ENCODE results near the gene CPSF2.
A peak's percentile ranks its signal among the peaks of the same experiment; 100 is the strongest.

The CPSF2 gene

DNA sequence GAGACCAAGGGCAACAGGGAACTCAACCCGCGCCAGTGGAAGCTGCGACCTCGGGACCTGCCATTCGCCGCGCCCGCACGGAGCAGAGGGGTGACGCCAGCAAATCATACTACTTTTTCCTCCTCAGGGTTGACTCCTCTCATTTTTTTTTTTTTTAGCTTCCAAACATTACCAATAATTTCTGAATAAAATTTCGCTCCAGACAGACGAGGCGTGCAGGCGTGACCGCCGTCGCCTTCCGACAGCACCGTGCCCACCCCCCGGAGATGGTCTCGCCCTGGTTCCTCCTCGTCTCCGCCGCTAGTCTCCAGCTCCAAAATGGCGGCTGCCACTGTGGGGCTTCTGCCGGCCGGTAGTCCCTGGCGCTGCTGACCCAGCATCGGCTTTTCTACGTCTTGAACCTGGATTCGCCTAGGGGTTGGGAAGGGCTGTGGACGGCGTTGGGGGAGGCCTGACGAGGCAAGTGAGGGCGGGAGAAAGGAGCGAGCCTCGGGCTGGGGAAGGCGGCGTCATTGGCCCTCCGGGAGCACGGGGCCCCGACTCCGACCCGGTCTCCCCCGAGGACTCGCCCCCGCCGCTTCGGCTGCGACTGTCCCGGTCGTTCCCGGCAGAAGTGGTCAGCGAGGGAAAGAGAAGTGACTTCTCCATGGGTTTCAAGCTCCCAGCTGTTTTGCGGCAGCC is at the start of gene CPSF2, which contains the start of gene NDUFB1:
TSS of gene CPSF2 (plus strand) at position 300 of the 681 bp plus-strand sequence. CDS start 9,016 bp downstream, outside the sequence.
TSS of gene NDUFB1 (minus strand) at position 37 of the 681 bp plus-strand sequence. CDS start 4,069 bp downstream, outside the sequence.
- DNase-seq = peak; percentile 66

- no peak for DNase-seq
Measured at GRCh38 chr14:92074555-92074954, 47.2 kb upstream of the CPSF2 start.

DNA sequence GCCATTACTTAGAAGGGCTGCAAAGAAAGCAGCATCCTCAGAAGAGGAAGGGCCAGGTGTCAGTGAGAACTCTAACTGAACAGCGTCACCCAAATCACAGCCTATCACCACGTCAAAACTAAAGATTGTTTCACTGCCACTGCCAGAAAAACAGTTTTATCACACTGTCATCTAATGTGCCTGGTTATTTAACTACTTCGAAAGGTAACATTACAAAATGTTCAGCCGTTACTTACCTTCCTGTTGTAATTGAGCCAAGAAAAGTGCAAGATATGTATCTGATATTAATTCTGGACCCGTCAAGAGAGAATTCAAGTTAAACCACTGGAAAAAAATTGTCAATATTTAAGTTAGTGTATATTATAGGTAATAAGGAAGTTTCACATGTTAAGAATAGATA is 33.3 kb upstream of the CPSF2 start:
- no peak for DNase-seq

GRCh38 chr14:92093320-92093719 is 28.4 kb upstream of the CPSF2 start:
- DNase-seq = no peak

GRCh38 chr14:92099802-92100201 is 22.0 kb upstream of the CPSF2 start:
- DNase-seq = no peak

GRCh38 chr14:92103363-92103989 is 18.3 kb upstream of the CPSF2 start:
- no peak for DNase-seq

- no peak for DNase-seq
Measured at GRCh38 chr14:92105073-92105892, 16.5 kb upstream of the CPSF2 start.

GRCh38 chr14:92105893-92106142 is 16.0 kb upstream of the CPSF2 start:
- no peak for DNase-seq

GRCh38 chr14:92106143-92106926 is 15.4 kb upstream of the CPSF2 start, which contains the start of gene ATXN3:
TSS of gene ATXN3 (minus strand) at chr14:92106582. CDS start at chr14:92106552, 30 bp downstream.
- DNase-seq = peak; percentile 93

DNA sequence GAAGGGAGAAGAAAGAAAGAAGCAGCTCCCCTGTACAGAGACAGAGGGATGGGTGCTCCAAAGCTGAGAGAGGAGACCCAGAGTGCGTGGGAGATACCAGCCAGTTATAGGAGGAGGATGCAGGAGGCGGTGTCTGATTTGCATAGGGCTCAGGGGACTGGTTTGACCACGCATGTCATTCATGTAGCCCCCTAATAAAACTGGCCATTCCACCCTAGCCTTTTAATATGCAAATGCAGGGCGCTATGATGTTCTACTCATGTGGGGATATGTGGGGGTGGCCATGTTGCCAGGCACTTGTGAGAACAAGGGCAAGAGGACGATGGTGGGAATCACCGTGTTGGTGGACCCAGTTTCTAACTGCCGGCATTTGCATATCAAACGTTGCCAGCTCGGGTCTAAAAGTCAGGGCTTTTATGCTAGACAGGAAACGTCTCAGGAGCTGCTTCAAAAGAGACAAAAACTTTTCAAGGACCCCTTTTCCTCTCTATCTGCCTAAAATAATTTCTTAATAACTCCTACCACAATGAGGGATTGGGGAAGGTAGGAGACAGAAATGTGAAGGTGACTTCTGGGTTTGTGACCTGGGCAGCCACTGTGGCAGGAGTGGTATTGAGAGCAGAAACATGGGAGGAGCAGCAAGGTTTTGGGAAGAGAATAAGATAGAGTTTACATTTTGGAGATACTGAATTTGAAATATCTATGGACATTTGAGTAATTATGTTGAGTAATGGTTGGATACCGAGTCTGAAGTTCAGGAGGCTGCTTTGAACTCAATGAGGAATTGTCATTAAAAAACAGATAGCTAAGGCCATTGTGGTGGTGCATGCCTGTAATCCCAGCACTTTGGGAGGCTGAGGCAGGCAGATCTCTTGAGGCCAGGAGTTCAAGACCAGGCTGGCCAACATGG is 13.2 kb upstream of the CPSF2 start:
- DNase-seq = no peak

DNA sequence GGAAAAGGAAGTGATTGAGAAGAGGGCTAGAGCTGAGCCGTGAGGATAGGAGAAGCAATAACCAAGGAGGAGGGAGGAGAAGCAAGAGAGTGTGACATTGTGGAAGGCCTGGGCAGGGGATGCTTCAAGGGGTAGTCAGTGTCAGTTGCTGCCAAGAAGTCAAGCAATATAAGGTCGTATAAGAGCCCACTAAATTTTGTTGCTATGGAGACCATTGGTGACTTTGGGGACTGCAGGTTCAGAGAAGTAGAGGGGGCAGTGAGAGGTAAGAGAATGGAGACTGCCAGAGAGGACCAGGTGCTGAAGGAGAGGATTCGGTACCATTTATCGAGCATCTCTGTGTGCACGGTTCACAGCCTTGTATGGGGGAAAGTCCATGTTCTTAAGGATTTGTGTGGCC is 12.3 kb upstream of the CPSF2 start:
- no peak for DNase-seq

GRCh38 chr14:92121207-92121669 is 531 bp upstream of the CPSF2 start:
- no peak for DNase-seq

DNA sequence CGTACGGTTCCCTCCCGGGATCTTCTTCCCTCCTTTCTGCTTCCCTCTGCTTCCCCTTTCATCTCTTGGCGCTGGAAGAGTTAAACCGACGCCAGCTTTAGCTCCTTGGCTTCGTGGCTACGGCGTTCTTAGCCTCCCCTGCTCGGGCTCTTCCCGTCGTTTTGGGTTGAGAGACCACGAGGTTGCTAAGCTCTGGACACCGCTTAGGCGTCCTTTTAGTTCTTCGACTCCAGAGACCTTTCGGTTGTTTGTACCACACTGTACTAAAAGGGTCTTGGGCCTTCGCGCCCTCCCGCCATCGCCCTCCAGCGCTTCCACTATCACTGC is 545 bp downstream of the CPSF2 start:
- no peak for DNase-seq

- no peak for DNase-seq
Measured at GRCh38 chr14:92122761-92123160, 992 bp downstream of the CPSF2 start.

DNA sequence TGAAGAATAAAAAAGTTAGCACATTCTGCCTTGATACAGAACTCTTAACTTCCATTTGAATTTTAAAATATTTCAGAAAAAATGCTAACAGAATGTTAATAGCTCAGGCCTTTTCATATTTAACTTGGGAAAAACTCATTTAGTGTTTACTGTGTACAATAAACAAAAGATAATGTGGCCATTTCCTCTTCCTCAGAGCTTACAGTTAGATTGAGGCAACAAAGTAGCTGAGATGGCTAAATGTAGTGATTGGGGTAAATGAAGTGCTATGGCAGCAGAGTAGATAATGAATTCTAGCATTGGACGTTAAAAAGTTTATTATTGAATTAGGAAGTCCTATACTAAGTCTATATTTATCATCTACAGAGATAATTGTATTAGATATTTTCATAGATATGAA is 12.7 kb downstream of the CPSF2 start:
- DNase-seq = no peak

GRCh38 chr14:92135269-92135668 is 13.5 kb downstream of the CPSF2 start:
- peak; percentile 13 for DNase-seq

- no peak for DNase-seq
Measured at GRCh38 chr14:92143309-92143708, 21.5 kb downstream of the CPSF2 start.

- DNase-seq = no peak
Measured at GRCh38 chr14:92143962-92144361, 22.2 kb downstream of the CPSF2 start.

- no peak for DNase-seq
Measured at GRCh38 chr14:92144708-92145107, 22.9 kb downstream of the CPSF2 start.

GRCh38 chr14:92153581-92153980 is 31.8 kb downstream of the CPSF2 start:
- DNase-seq = no peak

- DNase-seq = peak; percentile 14
Measured at GRCh38 chr14:92154283-92154942, 32.6 kb downstream of the CPSF2 start.
